ENCODE data around the gene DCAF16. TPM values are rescaled to one million over a fixed set of nuclear protein-coding genes. Genes with fewer than 3 reads are reported as not detected.

DCAF16 gene
- total and polyA plus RNA-seq, 10 donors: 9.2 to 41.7 (median 26.1) TPM

DNA sequence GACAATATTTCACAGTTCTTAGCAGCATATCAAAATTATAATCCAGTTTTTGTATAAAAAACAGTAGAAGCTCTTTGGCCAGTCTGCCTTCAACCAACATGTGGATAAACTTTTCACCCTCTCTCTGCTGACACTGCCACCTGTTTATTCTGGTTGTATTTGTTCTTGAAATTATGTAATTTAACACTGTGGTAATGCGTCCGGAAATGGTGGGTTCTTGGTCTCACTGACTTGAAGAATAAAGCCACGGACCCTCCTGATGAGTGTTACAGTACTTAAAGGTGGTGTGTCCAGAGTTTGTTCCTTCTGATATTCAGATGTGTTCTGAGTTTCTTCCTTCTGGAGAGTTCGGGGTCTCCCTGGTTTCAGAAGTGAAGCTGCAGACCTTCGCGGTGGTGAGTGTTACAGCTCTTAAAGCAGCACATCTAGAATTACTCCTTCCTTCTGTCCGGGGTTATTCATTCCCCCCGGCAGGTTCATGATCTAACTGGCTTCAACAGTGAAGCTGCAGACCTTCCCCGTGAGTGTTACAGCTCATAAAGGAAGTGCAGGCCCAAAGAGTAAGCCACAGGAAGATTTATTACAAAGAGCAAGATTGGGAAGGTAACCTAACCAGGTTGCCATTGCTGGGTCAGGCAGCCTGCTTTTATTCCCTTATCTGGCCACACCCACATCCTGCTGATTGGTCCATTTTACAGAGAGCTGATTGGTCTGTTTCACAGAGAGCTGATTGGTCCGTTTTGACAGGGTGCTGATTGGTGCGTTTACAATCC lies 44.9 kb downstream of the DCAF16 start:
- Histone ChIP-seq H3K9me3 (peaks cover 0 to 14% (median 3%) of the 10 kb centered on the region in 8 donors), H3K36me3 (no peaks in the 10 kb centered on the region), H3K27ac (no peak overlapping the region), H3K4me1 (no peaks in the 10 kb centered on the region), H3K27me3 (replicated peaks in 1 of 7) (peaks cover 0 to 4% (median 0%) of the 10 kb centered on the region in 7 donors), H3K4me3 (no peak overlapping the region)
- no peak for TF ChIP-seq POLR2A (IDR thresholded peaks at IDR 0.05)
- TF ChIP-seq POLR2AphosphoS5 (IDR thresholded peaks at IDR 0.05): no peak
- TF ChIP-seq, protein P1, sequence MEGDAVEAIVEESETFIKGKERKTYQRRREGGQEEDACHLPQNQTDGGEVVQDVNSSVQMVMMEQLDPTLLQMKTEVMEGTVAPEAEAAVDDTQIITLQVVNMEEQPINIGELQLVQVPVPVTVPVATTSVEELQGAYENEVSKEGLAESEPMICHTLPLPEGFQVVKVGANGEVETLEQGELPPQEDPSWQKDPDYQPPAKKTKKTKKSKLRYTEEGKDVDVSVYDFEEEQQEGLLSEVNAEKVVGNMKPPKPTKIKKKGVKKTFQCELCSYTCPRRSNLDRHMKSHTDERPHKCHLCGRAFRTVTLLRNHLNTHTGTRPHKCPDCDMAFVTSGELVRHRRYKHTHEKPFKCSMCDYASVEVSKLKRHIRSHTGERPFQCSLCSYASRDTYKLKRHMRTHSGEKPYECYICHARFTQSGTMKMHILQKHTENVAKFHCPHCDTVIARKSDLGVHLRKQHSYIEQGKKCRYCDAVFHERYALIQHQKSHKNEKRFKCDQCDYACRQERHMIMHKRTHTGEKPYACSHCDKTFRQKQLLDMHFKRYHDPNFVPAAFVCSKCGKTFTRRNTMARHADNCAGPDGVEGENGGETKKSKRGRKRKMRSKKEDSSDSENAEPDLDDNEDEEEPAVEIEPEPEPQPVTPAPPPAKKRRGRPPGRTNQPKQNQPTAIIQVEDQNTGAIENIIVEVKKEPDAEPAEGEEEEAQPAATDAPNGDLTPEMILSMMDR (IDR thresholded peaks at IDR 0.05 in 8 of 11, conservative IDR thresholded peaks at IDR 0.05 in 3 of 11): no peak
- DNase-seq: no peak
- 40 to 65% (median 47%) methylated on average over 11 of the region's 11 CpGs for WGBS, 5 donors
- intact Hi-C loops (cut with DNase I; ENCODE audit: low total_unique reads): no loop called here

- Histone ChIP-seq H3K4me3 (no peak overlapping the region), H3K27me3 (replicated peaks in 1 of 7) (peaks cover 0 to 4% (median 0%) of the 10 kb centered on the region in 7 donors), H3K27ac (no peak overlapping the region), H3K4me1 (no peaks in the 10 kb centered on the region), H3K9me3 (peaks cover 0 to 14% (median 3%) of the 10 kb centered on the region in 8 donors), H3K36me3 (no peaks in the 10 kb centered on the region)
- intact Hi-C loops (cut with DNase I; ENCODE audit: low total_unique reads): no loop called here
- TF ChIP-seq POLR2A (IDR thresholded peaks at IDR 0.05): no peak
- TF ChIP-seq, protein P1 (IDR thresholded peaks at IDR 0.05 in 8 of 11, conservative IDR thresholded peaks at IDR 0.05 in 3 of 11): no peak
- TF ChIP-seq POLR2AphosphoS5 (IDR thresholded peaks at IDR 0.05): no peak
- DNase-seq: no peak
- 53 to 74% (median 55%) methylated on average over 5 of the region's 5 CpGs for WGBS, 5 donors
Observed at GRCh38 chr4:17763931-17764330, 46.6 kb downstream of the DCAF16 start.

GRCh38 chr4:17763416-17763815 lies 47.1 kb downstream of the DCAF16 start:
- Histone ChIP-seq H3K36me3 (no peaks in the 10 kb centered on the region), H3K27me3 (replicated peaks in 1 of 7) (peaks cover 0 to 4% (median 0%) of the 10 kb centered on the region in 7 donors), H3K9me3 (peaks cover 0 to 14% (median 3%) of the 10 kb centered on the region in 8 donors), H3K4me3 (no peak overlapping the region), H3K4me1 (no peaks in the 10 kb centered on the region), H3K27ac (no peak overlapping the region)
- 91 to 100% (median 93%) methylated on average over 3 of the region's 3 CpGs for WGBS, 5 donors
- DNase-seq: no peak
- intact Hi-C loops (cut with DNase I; ENCODE audit: low total_unique reads): no loop called here
- TF ChIP-seq POLR2AphosphoS5 (IDR thresholded peaks at IDR 0.05) (no peak), POLR2A (IDR thresholded peaks at IDR 0.05) (no peak)
- TF ChIP-seq, protein P1 (IDR thresholded peaks at IDR 0.05 in 8 of 11, conservative IDR thresholded peaks at IDR 0.05 in 3 of 11): no peak

DNA sequence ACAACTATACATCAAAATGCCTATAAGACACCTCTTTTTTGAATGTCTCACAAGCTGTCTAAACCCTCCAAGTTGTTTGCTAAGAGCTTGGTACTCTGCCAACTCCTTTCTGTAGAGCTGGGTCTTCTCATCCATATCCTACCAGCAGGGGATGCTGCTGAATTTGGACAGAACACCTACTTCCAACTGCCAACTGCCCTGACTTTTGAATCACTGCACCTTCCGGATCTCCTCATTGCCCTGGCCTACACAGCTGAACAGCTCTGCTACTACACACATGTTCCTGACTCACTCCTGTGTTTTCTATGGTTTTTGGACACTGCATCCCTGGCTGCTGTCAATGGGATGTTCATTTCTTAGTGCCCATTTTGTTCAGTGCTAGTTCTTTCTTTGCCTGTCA lies 47.8 kb downstream of the DCAF16 start:
- H3K9me3 ChIP-seq: peaks cover 0 to 14% (median 3%) of the 10 kb centered on the region in 8 donors
- intact Hi-C loops (cut with DNase I; ENCODE audit: low total_unique reads): no loop called here
- no peak for DNase-seq
- WGBS, 5 donors: 81 to 96% (median 84%) methylated on average over 1 of the region's 1 CpG
- H3K4me1 ChIP-seq: no peaks in the 10 kb centered on the region
- no peak overlapping the region for H3K27ac ChIP-seq
- TF ChIP-seq POLR2AphosphoS5 (IDR thresholded peaks at IDR 0.05) (no peak), POLR2A (IDR thresholded peaks at IDR 0.05) (no peak)
- TF ChIP-seq, protein P1 (IDR thresholded peaks at IDR 0.05 in 8 of 11, conservative IDR thresholded peaks at IDR 0.05 in 3 of 11): no peak
- H3K36me3 ChIP-seq: no peaks in the 10 kb centered on the region
- H3K27me3 ChIP-seq (replicated peaks in 1 of 7): no peaks in the 10 kb centered on the region
- no peak overlapping the region for H3K4me3 ChIP-seq
